Endothelial cell of umbilical vein (primary cell): Measurements from ENCODE around the gene ADAMTS17. TPM values are rescaled to one million over a fixed set of nuclear protein-coding genes. Genes with fewer than 3 reads are reported as not detected.

Experiments used
- BruUV-seq: library from RNA; stranded (reverse); fragments of 400-500 nt; replicated peaks from 2 replicates; lab custom pipeline; 2021; lab: Mats Ljungman, UMichigan
- CTCF ChIA-PET: fragments of 300-600, 350-600 bp; sonication (Branson Sonifier 250); formaldehyde crosslinking; loops from one replicate; lab custom pipeline; 2021; ENCODE audit warnings: antibody characterized with exemption, inconsistent platforms; lab: Charles Lee
- POLR2A ChIA-PET: fragments of 300-600, 350-600 bp; sonication (Branson Sonifier 250); formaldehyde crosslinking; loops from one replicate; lab custom pipeline; 2021; ENCODE audit warnings: antibody characterized with exemption, inconsistent platforms; lab: Charles Lee
- DNase-seq: peaks from one replicate; pipeline ENCODE4 v3.0.0-alpha.2; 2011; ENCODE audit warnings: low read depth, low spot score
- FAIRE-seq: peaks from 2 replicates; lab custom pipeline; 2011; peaks lifted over from hg19 to GRCh38; lab: Jason Lieb, UNC
- H2AFZ ChIP-seq: 2 replicates; pipeline ENCODE4 v1.6.0; 2012; ENCODE audit warnings: low read depth, low read length, control low read depth, inconsistent platforms
- H3K27ac ChIP-seq: 2 replicates; pipeline ENCODE4 v1.5.1; 2011; ENCODE audit warnings: low read depth, mild to moderate bottlenecking, control low read depth, low read length, moderate library complexity; ENCODE audit not compliant: insufficient read depth
- H3K27me3 ChIP-seq, 2 experiments: 2 replicates each; pipeline versions ENCODE4 v1.6.0 to v1.6.1; 2011; ENCODE audit warnings: low read length in 2 of 2, mixed read lengths in 1 of 2; ENCODE audit not compliant: control insufficient read depth in 2 of 2, insufficient read depth in 2 of 2
- H3K36me3 ChIP-seq, 2 experiments: 2 replicates in 1 of 2; 3 replicates in 1 of 2; pipeline ENCODE4 v1.5.1; 2011; ENCODE audit warnings: low read length in 2 of 2, mild to moderate bottlenecking in 1 of 2, moderate library complexity in 1 of 2; ENCODE audit not compliant: control insufficient read depth in 2 of 2, insufficient read depth in 2 of 2; ENCODE audit errors: extremely low read depth in 1 of 2
- H3K4me1 ChIP-seq: 3 replicates; pipeline ENCODE4 v1.5.1; 2011; ENCODE audit warnings: mild to moderate bottlenecking, low read length; ENCODE audit not compliant: control insufficient read depth, insufficient read depth; ENCODE audit errors: extremely low read depth
- H3K4me2 ChIP-seq: 2 replicates; pipeline ENCODE4 v1.6.1; 2011; ENCODE audit warnings: low read length, control low read depth, mixed read lengths; ENCODE audit not compliant: insufficient read depth
- H3K4me3 ChIP-seq, 3 experiments: fragments of 200-600 bp in 1 of 3; sonication (generic), shearing (Covaris generic) in 1 of 3; replicated peaks in 1 of 3; 2 replicates each; pipeline ENCODE4 v1.5.1; 2011 to 2016; ENCODE audit warnings: control low read depth in 3 of 3, low read length in 3 of 3, mild to moderate bottlenecking in 2 of 3, inconsistent platforms in 1 of 3, low read depth in 1 of 3, moderate library complexity in 1 of 3; ENCODE audit not compliant: insufficient read depth in 1 of 3
- H3K79me2 ChIP-seq: 2 replicates; pipeline ENCODE4 v1.6.0; 2012; ENCODE audit warnings: low read length, inconsistent platforms; ENCODE audit not compliant: control insufficient read depth, insufficient read depth
- H3K9ac ChIP-seq: replicated peaks from 2 replicates; pipeline ENCODE3; 2011; ENCODE audit warnings: low read length, control low read depth; ENCODE audit not compliant: insufficient read depth; ENCODE audit errors: extremely low read depth
- H3K9me1 ChIP-seq: replicated peaks from 3 replicates; pipeline ENCODE4 v1.6.0; 2011; ENCODE audit warnings: mild to moderate bottlenecking, low read length; ENCODE audit not compliant: control insufficient read depth, insufficient read depth; ENCODE audit errors: extremely low read depth
- H3K9me3 ChIP-seq: replicated peaks from 2 replicates; pipeline ENCODE4 v1.5.1; 2012; ENCODE audit warnings: low read length, inconsistent platforms; ENCODE audit not compliant: control insufficient read depth, insufficient read depth
- H4K20me1 ChIP-seq: replicated peaks from 2 replicates; pipeline ENCODE3; 2011; ENCODE audit warnings: mild to moderate bottlenecking, low read length; ENCODE audit not compliant: control insufficient read depth, insufficient read depth; ENCODE audit errors: extremely low read depth
- CTCF ChIP-seq, 2 donors: IDR thresholded peaks; 1 replicate in 1 of 2; 2 replicates in 1 of 2; pipeline ENCODE4 v1.5.1; 2011; ENCODE audit warnings: low read length in 2 of 2, mild to moderate bottlenecking in 2 of 2, moderate library complexity in 2 of 2, control low read depth in 1 of 2, inconsistent platforms in 1 of 2, low read depth in 1 of 2; ENCODE audit not compliant: insufficient read depth in 1 of 2; ENCODE audit errors: extremely low read depth in 1 of 2
- EZH2 ChIP-seq: IDR thresholded peaks from 2 replicates; pipeline ENCODE4 v1.6.1; 2012; ENCODE audit warnings: borderline replicate concordance, low read depth, mild to moderate bottlenecking, moderate library complexity, low read length, inconsistent platforms; ENCODE audit not compliant: severe bottlenecking
- FOS ChIP-seq: IDR thresholded peaks from 2 replicates; pipeline ENCODE4 v1.6.1; 2011; ENCODE audit warnings: mild to moderate bottlenecking, low read length, moderate library complexity, borderline replicate concordance; ENCODE audit not compliant: insufficient read depth
- GATA2 ChIP-seq: IDR thresholded peaks from 2 replicates; pipeline ENCODE4 v1.7.0; 2011; ENCODE audit warnings: low read depth, mild to moderate bottlenecking, moderate library complexity, mixed read lengths, low read length; ENCODE audit not compliant: insufficient read length, insufficient read depth
- JUN ChIP-seq: IDR thresholded peaks from 2 replicates; pipeline ENCODE4 v1.6.1; 2011; ENCODE audit warnings: borderline replicate concordance, low read depth; ENCODE audit not compliant: insufficient read length, insufficient read depth
- MAX ChIP-seq: IDR thresholded peaks from 2 replicates; pipeline ENCODE4 v1.6.1; 2011; ENCODE audit not compliant: insufficient read depth, insufficient read length
- MYC ChIP-seq: IDR thresholded peaks from one replicate; pipeline ENCODE4 v1.6.1; 2011; ENCODE audit warnings: mild to moderate bottlenecking, low read depth, low read length
- POLR2A ChIP-seq: IDR thresholded peaks from 2 replicates; pipeline ENCODE4 v1.6.1; 2012; ENCODE audit warnings: low read depth, mild to moderate bottlenecking, control low read depth, low read length
- POLR2AphosphoS5 ChIP-seq: IDR thresholded peaks from 2 replicates; pipeline ENCODE4 v1.6.1; 2012; ENCODE audit warnings: low read depth, mild to moderate bottlenecking, control low read depth, low read length, moderate library complexity; ENCODE audit not compliant: insufficient read depth
- dilution Hi-C: fragments of 300-500 bp; cut with MboI; formaldehyde crosslinking; loops from one replicate; pipeline ENCODE4 v1.15.0; 2019; ENCODE audit warnings: low sequenced_read_pairs; ENCODE audit not compliant: extremely low pct_ligation_motif_present
- intact Hi-C: fragments of 100-400 bp; cut with micrococcal nuclease; formaldehyde crosslinking; loops from one replicate; pipeline ENCODE4 v1.10.0; 2022
- polyA plus RNA-seq, 4 experiments: library from polyadenylated mRNA; depleted of rRNA in 3 of 4; stranded (reverse) in 3 of 4; unstranded in 1 of 4; fragments of >200 nt; gene quantifications; 2 replicates each; pipeline versions ENCODE4 v1.2.1 to v1.2.3, GENCODE V29; 2011 to 2012; ENCODE audit warnings: missing spikeins in 1 of 4
- total RNA-seq: library from RNA; stranded (reverse); gene quantifications from 2 replicates; pipeline ENCODE4 v1.2.3, GENCODE V29; 2021

ADAMTS17 gene
- total and polyA plus RNA-seq, 2 donors (not counting 3 experiments of a cell fraction or from before 2014, with no cell fraction given): 0.12 TPM; not detected in 1

DNA sequence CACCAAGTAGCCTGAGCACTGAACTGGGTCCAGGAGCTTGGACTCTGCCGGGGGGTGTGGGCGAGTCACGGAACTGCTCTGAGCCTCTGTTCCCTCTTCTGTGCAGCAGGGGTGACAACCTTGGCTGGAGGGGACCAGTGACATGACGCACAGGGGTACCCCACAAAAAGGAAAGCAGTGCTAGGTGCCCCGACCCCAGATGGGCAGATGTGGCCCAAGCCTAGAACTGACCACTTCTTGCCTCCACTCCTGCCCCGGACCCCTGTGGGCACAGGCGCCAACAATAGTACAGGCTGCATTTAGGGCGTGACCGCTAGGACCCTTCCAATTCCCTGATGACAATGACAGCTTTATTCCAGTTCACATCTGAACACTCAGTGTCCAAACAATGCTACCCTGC, 352.7 kb downstream of the ADAMTS17 start:
- Histone ChIP-seq H3K9me1 (no peaks in the 10 kb centered on the region), H3K4me2 (no peak overlapping the region), H3K27ac (no peak overlapping the region), H3K9me3 (no peaks in the 10 kb centered on the region), H3K36me3 (no peaks in the 10 kb centered on the region), H3K27me3 (no peaks in the 10 kb centered on the region), H2AFZ (no peak overlapping the region), H3K9ac (no peak overlapping the region), H3K79me2 (no peaks in the 10 kb centered on the region), H3K4me3 (no peak overlapping the region), H3K4me1 (no peaks in the 10 kb centered on the region), H4K20me1 (no peaks in the 10 kb centered on the region)
- ChIA-PET POLR2A (no interaction called here), CTCF (no interaction called here)
- FAIRE-seq: no peak
- no TSS peak for BruUV-seq
- DNase-seq: no peak
- dilution Hi-C loops: no loop called here
- intact Hi-C loops: no loop called here
- TF ChIP-seq MAX (no peak), FOS (no peak), CTCF (IDR thresholded peaks at IDR 0.05; ENCODE audit: extremely low read depth in 1 of 2, insufficient read depth in 1 of 2, low read depth in 1 of 2, low read length in 2 of 2) (no peak), POLR2A (no peak), JUN (no peak), GATA2 (no peak), EZH2 (no peak), MYC (no peak), POLR2AphosphoS5 (no peak)
